ENCODE data around the gene IDH2.

IDH2 gene

GRCh38 chr15:90126596-90127435 lies 24.5 kb upstream of the IDH2 start:
- no peak for DNase-seq (ENCODE audit: low read depth in 2 of 2)
- TF ChIP-seq CTCF (IDR thresholded peaks at IDR 0.05; ENCODE audit: low read depth, low read length): no peak
- no peak overlapping the region for H3K4me3 ChIP-seq (replicated peaks in 1 of 2; ENCODE audit: low read depth in 2 of 2, low read length in 2 of 2)

- DNase-seq (ENCODE audit: low read depth in 2 of 2): no peak
- TF ChIP-seq CTCF (IDR thresholded peaks at IDR 0.05; ENCODE audit: low read depth, low read length): no peak
- H3K4me3 ChIP-seq (replicated peaks in 1 of 2; ENCODE audit: low read depth in 2 of 2, low read length in 2 of 2): no peak overlapping the region
These were observed 23.8 kb upstream of the IDH2 start for GRCh38 chr15:90126022-90126421.

GRCh38 chr15:90124507-90124906 lies 22.2 kb upstream of the IDH2 start:
- H3K4me3 ChIP-seq (replicated peaks in 1 of 2; ENCODE audit: low read depth in 2 of 2, low read length in 2 of 2): no peak overlapping the region
- TF ChIP-seq CTCF (IDR thresholded peaks at IDR 0.05; ENCODE audit: low read depth, low read length): no peak
- no peak for DNase-seq (ENCODE audit: low read depth in 2 of 2)

GRCh38 chr15:90121086-90121485 lies 18.8 kb upstream of the IDH2 start:
- no peak overlapping the region for H3K4me3 ChIP-seq (replicated peaks in 1 of 2; ENCODE audit: low read depth in 2 of 2, low read length in 2 of 2)
- no peak for TF ChIP-seq CTCF (IDR thresholded peaks at IDR 0.05; ENCODE audit: low read depth, low read length)
- no peak for DNase-seq (ENCODE audit: low read depth in 2 of 2)

GRCh38 chr15:90119367-90119766 lies 17.1 kb upstream of the IDH2 start:
- no peak for DNase-seq (ENCODE audit: low read depth in 2 of 2)
- no peak overlapping the region for H3K4me3 ChIP-seq (replicated peaks in 1 of 2; ENCODE audit: low read depth in 2 of 2, low read length in 2 of 2)
- TF ChIP-seq CTCF (IDR thresholded peaks at IDR 0.05; ENCODE audit: low read depth, low read length): no peak

- no peak for DNase-seq (ENCODE audit: low read depth in 2 of 2)
- H3K4me3 ChIP-seq (replicated peaks in 1 of 2; ENCODE audit: low read depth in 2 of 2, low read length in 2 of 2): no peak overlapping the region
- no peak for TF ChIP-seq CTCF (IDR thresholded peaks at IDR 0.05; ENCODE audit: low read depth, low read length)
These were observed 13.5 kb upstream of the IDH2 start for GRCh38 chr15:90115783-90116182.

All from cardiac fibroblast (primary cell).